ENCODE results near the gene ZFHX2. TPM values are rescaled to one million over a fixed set of nuclear protein-coding genes. Genes with fewer than 3 reads are reported as not detected.
A peak's percentile ranks its signal among the peaks of the same experiment; 100 is the strongest.

The ZFHX2 gene
- total and polyA plus RNA-seq, 5 donors from 2014 or later: 0.42 TPM; not detected in 4

- no peak overlapping the region for H3K27ac Mint-ChIP-seq
- Histone ChIP-seq H3K4me1 (ENCODE audit: control insufficient read depth, insufficient read depth, low read length, poor library complexity, severe bottlenecking) (no peaks in the 10 kb centered on the region), H3K27me3 (ENCODE audit: control insufficient read depth, insufficient read depth, low read length) (no peaks in the 10 kb centered on the region), H3K4me3 (ENCODE audit: low read depth, low read length) (no peak overlapping the region), H3K27ac (ENCODE audit: insufficient read depth, low read length, poor library complexity, severe bottlenecking) (no peak overlapping the region), H3K9me3 (ENCODE audit: control insufficient read depth in 2 of 2, low read length in 2 of 2) (no peaks in the 10 kb centered on the region), H3K36me3 (ENCODE audit: control insufficient read depth, insufficient read depth, low read length) (peaks cover 23% of the 10 kb centered on the region)
- H3K36me3 Mint-ChIP-seq: peaks cover 27% of the 10 kb centered on the region
- no peaks in the 10 kb centered on the region for H3K27me3 Mint-ChIP-seq
- DNase-seq: no peak
- no peak for ATAC-seq (ENCODE audit: low read depth in 2 of 2)
- no peaks in the 10 kb centered on the region for H3K9me3 Mint-ChIP-seq
- no peak overlapping the region for H3K4me3 Mint-ChIP-seq
- peaks cover 0 to 4% (median under 1%) of the 10 kb centered on the region in 4 donors for H3K4me1 Mint-ChIP-seq
Measured at GRCh38 chr14:23487216-23487615, 64.3 kb downstream of the ZFHX2 start.

GRCh38 chr14:23486036-23486435, 65.5 kb downstream of the ZFHX2 start:
- DNase-seq (no peak), ATAC-seq (ENCODE audit: low read depth in 2 of 2) (no peak)
- Mint-ChIP-seq H3K9me3 (no peaks in the 10 kb centered on the region), H3K4me3 (no peak overlapping the region), H3K27me3 (no peaks in the 10 kb centered on the region), H3K27ac (no peak overlapping the region), H3K4me1 (peaks cover 0 to 9% (median 4%) of the 10 kb centered on the region in 4 donors), H3K36me3 (peaks cover 31% of the 10 kb centered on the region)
- Histone ChIP-seq H3K27ac (ENCODE audit: insufficient read depth, low read length, poor library complexity, severe bottlenecking) (no peak overlapping the region), H3K4me1 (ENCODE audit: control insufficient read depth, insufficient read depth, low read length, poor library complexity, severe bottlenecking) (no peaks in the 10 kb centered on the region), H3K4me3 (ENCODE audit: low read depth, low read length) (no peak overlapping the region), H3K36me3 (ENCODE audit: control insufficient read depth, insufficient read depth, low read length) (peaks cover 27% of the 10 kb centered on the region), H3K27me3 (ENCODE audit: control insufficient read depth, insufficient read depth, low read length) (no peaks in the 10 kb centered on the region), H3K9me3 (ENCODE audit: control insufficient read depth in 2 of 2, low read length in 2 of 2) (no peaks in the 10 kb centered on the region)

GRCh38 chr14:23485326-23485725, 66.2 kb downstream of the ZFHX2 start:
- peaks cover 0 to 9% (median 4%) of the 10 kb centered on the region in 4 donors for H3K4me1 Mint-ChIP-seq
- no peak overlapping the region for H3K4me3 Mint-ChIP-seq
- no peaks in the 10 kb centered on the region for H3K27me3 Mint-ChIP-seq
- H3K27me3 ChIP-seq (ENCODE audit: control insufficient read depth, insufficient read depth, low read length): no peaks in the 10 kb centered on the region
- no peaks in the 10 kb centered on the region for H3K4me1 ChIP-seq (ENCODE audit: control insufficient read depth, insufficient read depth, low read length, poor library complexity, severe bottlenecking)
- H3K4me3 ChIP-seq (ENCODE audit: low read depth, low read length): no peak overlapping the region
- H3K27ac ChIP-seq (ENCODE audit: insufficient read depth, low read length, poor library complexity, severe bottlenecking): no peak overlapping the region
- no peaks in the 10 kb centered on the region for H3K9me3 ChIP-seq (ENCODE audit: control insufficient read depth in 2 of 2, low read length in 2 of 2)
- ATAC-seq (ENCODE audit: low read depth in 2 of 2) (no peak), DNase-seq (no peak)
- peaks cover 31% of the 10 kb centered on the region for H3K36me3 Mint-ChIP-seq
- no peaks in the 10 kb centered on the region for H3K9me3 Mint-ChIP-seq
- no peak overlapping the region for H3K27ac Mint-ChIP-seq
- H3K36me3 ChIP-seq (ENCODE audit: control insufficient read depth, insufficient read depth, low read length): peaks cover 31% of the 10 kb centered on the region

- Histone ChIP-seq H3K36me3 (ENCODE audit: control insufficient read depth, insufficient read depth, low read length) (peaks cover 36% of the 10 kb centered on the region), H3K9me3 (ENCODE audit: control insufficient read depth in 2 of 2, low read length in 2 of 2) (no peaks in the 10 kb centered on the region), H3K27me3 (ENCODE audit: control insufficient read depth, insufficient read depth, low read length) (no peaks in the 10 kb centered on the region), H3K4me1 (ENCODE audit: control insufficient read depth, insufficient read depth, low read length, poor library complexity, severe bottlenecking) (no peaks in the 10 kb centered on the region), H3K4me3 (ENCODE audit: low read depth, low read length) (no peak overlapping the region), H3K27ac (ENCODE audit: insufficient read depth, low read length, poor library complexity, severe bottlenecking) (no peak overlapping the region)
- peaks cover 25% of the 10 kb centered on the region for H3K36me3 Mint-ChIP-seq
- peaks cover 3 to 9% (median 6%) of the 10 kb centered on the region in 4 donors for H3K4me1 Mint-ChIP-seq
- ATAC-seq (ENCODE audit: low read depth in 2 of 2) (no peak), DNase-seq (peak in 1 of 3 donors; percentile 15)
- H3K4me3 Mint-ChIP-seq: no peak overlapping the region
- H3K9me3 Mint-ChIP-seq: no peaks in the 10 kb centered on the region
- H3K27me3 Mint-ChIP-seq: no peaks in the 10 kb centered on the region
- H3K27ac Mint-ChIP-seq: no peak overlapping the region
Measured at GRCh38 chr14:23483236-23483854, 68.2 kb downstream of the ZFHX2 start.

- H3K4me1 Mint-ChIP-seq: peaks cover 5 to 10% (median 9%) of the 10 kb centered on the region in 4 donors
- no peak overlapping the region for H3K4me3 Mint-ChIP-seq
- Histone ChIP-seq H3K27me3 (ENCODE audit: control insufficient read depth, insufficient read depth, low read length) (no peaks in the 10 kb centered on the region), H3K36me3 (ENCODE audit: control insufficient read depth, insufficient read depth, low read length) (peaks cover 39% of the 10 kb centered on the region), H3K4me3 (ENCODE audit: low read depth, low read length) (no peak overlapping the region), H3K9me3 (ENCODE audit: control insufficient read depth in 2 of 2, low read length in 2 of 2) (no peaks in the 10 kb centered on the region), H3K27ac (ENCODE audit: insufficient read depth, low read length, poor library complexity, severe bottlenecking) (no peak overlapping the region), H3K4me1 (ENCODE audit: control insufficient read depth, insufficient read depth, low read length, poor library complexity, severe bottlenecking) (peaks cover 4% of the 10 kb centered on the region)
- H3K9me3 Mint-ChIP-seq: no peaks in the 10 kb centered on the region
- DNase-seq: no peak
- H3K27ac Mint-ChIP-seq: no peak overlapping the region
- peaks cover 21% of the 10 kb centered on the region for H3K36me3 Mint-ChIP-seq
- no peaks in the 10 kb centered on the region for H3K27me3 Mint-ChIP-seq
- ATAC-seq (ENCODE audit: low read depth in 2 of 2): no peak
Measured at GRCh38 chr14:23482823-23483148, 68.8 kb downstream of the ZFHX2 start.

- no peaks in the 10 kb centered on the region for H3K9me3 ChIP-seq (ENCODE audit: control insufficient read depth in 2 of 2, low read length in 2 of 2)
- no peak overlapping the region for H3K27ac ChIP-seq (ENCODE audit: insufficient read depth, low read length, poor library complexity, severe bottlenecking)
- H3K27me3 ChIP-seq (ENCODE audit: control insufficient read depth, insufficient read depth, low read length): no peaks in the 10 kb centered on the region
- ATAC-seq (ENCODE audit: low read depth in 2 of 2): no peak
- no peaks in the 10 kb centered on the region for H3K27me3 Mint-ChIP-seq
- no peak for DNase-seq
- H3K9me3 Mint-ChIP-seq: no peaks in the 10 kb centered on the region
- peaks cover 45% of the 10 kb centered on the region for H3K36me3 ChIP-seq (ENCODE audit: control insufficient read depth, insufficient read depth, low read length)
- no peak overlapping the region for H3K4me3 Mint-ChIP-seq
- H3K36me3 Mint-ChIP-seq: peaks cover 23% of the 10 kb centered on the region
- peaks cover 5% of the 10 kb centered on the region for H3K4me1 ChIP-seq (ENCODE audit: control insufficient read depth, insufficient read depth, low read length, poor library complexity, severe bottlenecking)
- no peak overlapping the region for H3K4me3 ChIP-seq (ENCODE audit: low read depth, low read length)
- H3K4me1 Mint-ChIP-seq: peaks cover 5 to 12% (median 10%) of the 10 kb centered on the region in 4 donors
- H3K27ac Mint-ChIP-seq: peak overlapping the region in 1 of 3 donors; percentile 62
Measured at GRCh38 chr14:23481979-23482822, 69.4 kb downstream of the ZFHX2 start.

- H3K9me3 ChIP-seq (ENCODE audit: control insufficient read depth in 2 of 2, low read length in 2 of 2): no peaks in the 10 kb centered on the region
- no peaks in the 10 kb centered on the region for H3K27me3 ChIP-seq (ENCODE audit: control insufficient read depth, insufficient read depth, low read length)
- no peak overlapping the region for H3K4me3 ChIP-seq (ENCODE audit: low read depth, low read length)
- Mint-ChIP-seq H3K9me3 (no peaks in the 10 kb centered on the region), H3K4me3 (peak overlapping the region in 1 of 4 donors; percentile 47), H3K27me3 (no peaks in the 10 kb centered on the region), H3K4me1 (peaks cover 5 to 15% (median 11%) of the 10 kb centered on the region in 4 donors), H3K27ac (no peak overlapping the region), H3K36me3 (peaks cover 24% of the 10 kb centered on the region)
- no peak for DNase-seq
- peaks cover 50% of the 10 kb centered on the region for H3K36me3 ChIP-seq (ENCODE audit: control insufficient read depth, insufficient read depth, low read length)
- peaks cover 5% of the 10 kb centered on the region for H3K4me1 ChIP-seq (ENCODE audit: control insufficient read depth, insufficient read depth, low read length, poor library complexity, severe bottlenecking)
- no peak overlapping the region for H3K27ac ChIP-seq (ENCODE audit: insufficient read depth, low read length, poor library complexity, severe bottlenecking)
- no peak for ATAC-seq (ENCODE audit: low read depth in 2 of 2)
Measured at GRCh38 chr14:23481362-23481970, 70.1 kb downstream of the ZFHX2 start.

All from CD4-positive, CD25-positive, alpha-beta regulatory T cell (primary cell).